ENCODE measurements around the gene FUT6.
A peak's percentile ranks its signal among the peaks of the same experiment; 100 is the strongest.

Gene FUT6

DNA sequence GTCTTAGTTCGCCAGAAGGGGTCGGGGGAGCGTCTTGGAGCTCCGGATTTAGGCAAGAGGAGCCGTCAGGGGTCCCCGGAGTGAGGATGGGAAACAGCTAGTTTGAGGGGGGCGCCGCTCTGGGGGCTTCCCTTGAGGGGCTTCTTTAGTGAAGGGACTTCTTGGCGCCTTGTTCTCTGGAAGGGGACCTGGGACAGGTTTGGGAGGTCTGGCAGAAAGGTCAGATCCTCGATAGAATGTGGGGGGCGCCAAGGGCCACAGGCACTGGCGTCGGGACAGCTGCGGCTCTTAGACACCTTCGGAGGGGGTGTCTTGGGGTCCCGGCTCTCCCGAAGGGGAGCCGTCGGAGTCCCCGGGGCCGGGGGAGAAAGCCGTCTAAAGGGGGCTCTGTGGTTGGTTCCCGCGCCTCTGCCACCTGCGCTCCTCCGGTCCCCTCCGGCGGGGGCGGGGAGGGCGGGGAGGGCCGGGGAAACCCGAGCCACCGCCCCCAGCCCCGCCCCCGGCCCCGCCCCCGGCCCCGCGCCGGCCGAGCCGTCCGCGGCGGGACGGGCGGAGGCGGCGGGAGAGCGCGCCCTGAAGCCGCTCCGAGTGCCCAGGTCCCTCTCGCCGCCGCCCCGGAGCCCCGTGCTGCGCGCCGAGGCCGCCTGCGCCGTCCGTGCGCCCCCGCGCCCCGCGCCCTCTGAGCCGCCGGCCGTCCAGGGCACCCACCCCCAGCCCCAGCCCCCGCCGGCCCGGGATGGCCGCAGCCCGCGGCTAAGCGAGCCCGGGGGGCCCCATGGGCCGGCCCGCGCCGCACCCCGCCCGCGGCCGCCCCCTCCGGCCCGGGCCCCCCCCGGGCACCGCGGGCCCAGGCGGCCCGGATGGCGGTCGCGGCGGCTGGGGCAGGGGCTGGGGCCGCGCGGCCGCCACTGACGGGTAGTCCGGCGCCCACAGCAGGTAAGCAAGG is 34.7 kb downstream of the FUT6 start, which contains the start of gene NRTN:
NRTN (plus strand) TSS at position 552 of the 946 bp plus-strand sequence. CDS start 19,099 bp downstream, outside the sequence.
- no peak for DNase-seq

DNA sequence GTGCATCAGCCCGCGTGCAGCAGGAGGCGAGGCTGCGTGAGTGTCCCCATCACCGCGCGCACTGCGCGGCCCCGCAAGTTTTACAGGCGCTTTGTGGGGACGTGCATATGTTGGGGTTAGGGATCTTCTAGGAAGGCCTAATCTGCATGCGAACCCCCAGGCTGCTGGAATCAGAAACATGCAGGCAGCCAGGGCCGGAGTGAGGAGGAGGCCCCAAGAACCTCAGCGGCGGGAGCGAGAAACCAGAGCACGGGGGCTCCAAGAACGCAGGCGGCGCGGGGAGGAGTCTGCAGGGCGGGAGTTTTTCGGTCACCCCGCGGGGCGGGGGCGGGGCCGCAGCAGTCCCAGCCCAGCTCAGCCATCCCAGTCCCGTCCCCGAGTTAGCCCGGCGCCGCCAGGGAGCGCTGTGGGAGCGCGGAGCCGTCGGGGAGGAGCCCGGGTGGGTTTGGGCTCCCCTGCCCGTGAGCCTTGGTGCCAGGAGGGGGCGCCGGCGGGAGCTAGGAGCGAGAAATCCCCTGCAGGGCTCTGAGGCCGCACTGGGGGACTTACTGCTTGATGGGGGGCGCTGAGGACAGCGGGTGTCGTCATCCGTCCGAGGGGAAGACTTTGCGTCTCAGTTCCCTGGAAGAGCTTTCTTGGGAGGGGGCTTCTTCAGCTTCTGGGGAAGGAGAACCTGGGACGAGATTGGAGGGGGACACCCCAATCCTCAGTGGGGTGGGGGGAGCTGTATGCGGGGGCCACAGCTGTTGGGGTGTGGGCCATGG is 35.6 kb downstream of the FUT6 start:
- peak; percentile 56 for DNase-seq

DNA sequence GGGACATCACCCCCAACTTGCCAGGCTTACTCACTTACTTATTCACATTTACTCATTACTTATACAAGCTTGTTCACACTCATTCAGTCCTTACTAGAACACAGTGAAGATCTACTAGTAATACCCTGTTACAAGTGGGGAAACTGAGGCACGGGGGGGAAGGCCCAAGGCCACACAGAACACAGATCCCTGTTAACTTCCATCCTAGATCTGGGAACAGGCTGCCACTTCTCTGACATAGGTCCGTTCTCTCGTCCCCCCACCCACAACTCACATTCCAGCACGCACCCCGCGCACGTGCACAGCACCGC is 36.1 kb downstream of the FUT6 start:
- DNase-seq = no peak

DNA sequence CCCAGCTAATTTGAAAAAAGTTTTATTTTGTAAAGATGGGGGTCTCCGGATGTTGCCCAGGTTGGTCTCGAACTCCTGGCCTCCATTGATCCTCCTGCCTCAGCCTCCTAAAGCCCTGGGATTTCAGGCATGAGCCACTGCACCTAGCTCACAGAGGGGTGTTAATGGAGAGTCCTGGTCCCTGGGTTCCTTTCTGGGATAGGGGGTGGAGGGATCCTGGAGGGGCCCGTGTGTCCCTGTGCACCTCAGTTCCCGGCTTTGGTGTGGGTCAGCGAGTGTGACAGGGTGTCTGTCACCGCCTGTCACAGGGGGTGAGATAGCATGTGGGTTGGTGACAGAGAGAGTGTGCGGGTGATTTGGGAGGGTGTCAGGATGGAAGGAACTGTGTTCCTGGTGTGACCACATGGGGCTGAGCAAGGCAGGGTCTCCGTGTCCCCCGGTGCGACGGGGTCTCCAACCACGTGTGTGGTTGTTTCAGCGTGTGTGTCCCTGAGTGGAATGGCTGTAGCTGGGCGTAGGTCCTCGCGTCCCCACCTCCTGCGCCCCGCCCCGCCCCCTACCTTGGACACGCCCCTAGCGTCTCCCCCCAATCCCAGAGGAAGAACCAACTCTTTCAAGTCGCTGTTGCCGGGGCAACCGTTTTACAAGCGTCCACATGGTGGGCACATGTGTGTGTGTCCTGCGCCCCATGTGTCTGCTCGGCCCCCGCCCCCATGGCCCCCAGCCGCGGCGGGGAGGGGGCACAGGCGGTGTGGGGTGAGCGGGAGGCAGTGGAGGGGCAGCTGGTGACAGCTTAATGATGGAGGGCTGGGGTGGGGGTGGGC is 37.5 kb downstream of the FUT6 start:
- DNase-seq = no peak

DNA sequence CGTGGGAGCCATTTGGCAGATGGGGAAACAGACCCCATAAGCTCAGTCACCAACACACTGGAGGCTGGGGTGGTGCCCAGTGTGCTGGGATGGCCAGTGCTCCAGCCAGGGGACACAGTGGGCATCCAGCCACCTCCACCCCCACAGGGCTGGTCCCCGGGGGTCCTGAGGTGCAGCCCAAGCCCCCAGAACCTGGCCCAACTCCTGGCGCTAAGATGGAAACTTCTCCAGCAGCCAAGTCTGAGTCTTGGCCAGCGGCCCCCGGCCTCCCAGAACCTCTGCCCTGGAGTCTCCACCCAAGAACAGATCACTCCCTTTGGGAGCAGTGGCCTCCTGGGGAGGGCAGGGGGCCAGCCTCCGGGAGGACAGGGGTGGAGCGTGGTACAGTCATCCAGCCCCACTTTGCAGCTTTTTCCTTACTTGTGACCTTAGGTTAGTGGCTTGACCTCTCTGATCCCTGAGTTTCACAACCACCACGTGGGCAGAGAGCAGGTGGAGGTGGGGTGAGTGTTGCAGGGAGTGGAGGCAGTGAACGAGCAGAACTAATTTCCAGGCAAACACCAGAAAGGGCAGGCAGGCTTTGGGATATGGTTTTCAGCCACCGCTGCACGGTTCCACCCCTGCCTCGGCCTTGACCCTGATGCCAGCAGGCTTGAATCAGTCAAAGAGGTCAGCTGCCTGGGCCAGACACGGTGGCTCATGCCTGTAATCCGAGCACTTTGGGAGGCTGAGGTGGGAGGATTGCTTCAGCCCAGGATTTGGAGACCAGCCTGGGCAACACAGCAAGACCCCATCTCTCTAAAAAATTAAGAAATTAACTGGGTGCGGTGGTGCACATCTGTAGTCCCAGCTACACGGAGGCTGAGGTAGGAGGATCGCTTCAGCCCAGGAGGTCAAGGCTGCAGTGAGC is 38.9 kb downstream of the FUT6 start:
- DNase-seq = no peak

DNA sequence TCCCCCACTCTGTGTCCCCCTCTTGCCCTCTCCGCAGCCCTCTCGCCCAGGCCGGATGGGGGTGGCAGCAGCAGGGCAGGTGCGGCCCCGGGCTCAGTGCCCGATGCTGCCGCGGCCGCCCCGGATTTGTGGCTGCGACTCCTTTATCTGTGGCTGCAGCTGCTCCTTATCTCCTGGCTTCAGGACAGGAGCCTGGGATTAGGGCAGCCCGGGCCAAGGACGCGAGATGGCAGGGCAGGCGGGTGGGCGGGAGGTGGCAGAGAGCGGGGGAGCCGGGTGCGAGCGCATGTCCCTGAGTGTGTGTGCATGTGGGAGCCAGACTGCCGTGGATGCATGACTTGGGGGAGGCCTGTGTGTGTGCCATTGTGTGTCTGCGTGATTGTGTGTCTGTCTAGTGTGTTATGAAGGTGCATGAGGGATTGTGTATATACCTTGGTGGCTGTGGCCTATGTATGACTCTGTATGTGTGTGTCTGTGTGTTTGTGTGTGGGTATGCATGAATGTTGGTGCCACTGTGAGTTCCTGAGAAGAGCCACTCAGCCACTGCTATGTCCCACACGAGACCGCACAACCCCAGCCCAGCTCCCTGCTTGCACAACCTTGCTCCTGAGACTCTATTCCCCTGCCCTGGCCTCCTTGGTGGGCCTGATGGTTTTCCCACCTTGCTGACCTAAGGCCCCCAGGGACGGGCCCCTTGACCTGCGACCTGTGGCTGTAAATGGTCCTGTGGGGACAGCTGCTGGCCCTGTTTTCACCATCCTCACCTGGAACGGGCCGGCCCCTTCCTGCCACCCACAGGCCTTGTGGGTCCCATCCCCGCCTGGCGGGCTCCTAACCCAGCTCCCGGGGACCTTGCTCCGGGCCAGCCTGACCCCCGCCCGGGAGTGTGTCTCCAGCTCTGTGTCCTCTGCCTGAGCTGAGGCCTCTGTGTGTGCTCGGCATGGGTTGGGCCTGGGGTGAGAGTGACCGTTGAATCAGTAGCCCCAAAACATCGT is 40.0 kb downstream of the FUT6 start:
- DNase-seq = no peak

DNA sequence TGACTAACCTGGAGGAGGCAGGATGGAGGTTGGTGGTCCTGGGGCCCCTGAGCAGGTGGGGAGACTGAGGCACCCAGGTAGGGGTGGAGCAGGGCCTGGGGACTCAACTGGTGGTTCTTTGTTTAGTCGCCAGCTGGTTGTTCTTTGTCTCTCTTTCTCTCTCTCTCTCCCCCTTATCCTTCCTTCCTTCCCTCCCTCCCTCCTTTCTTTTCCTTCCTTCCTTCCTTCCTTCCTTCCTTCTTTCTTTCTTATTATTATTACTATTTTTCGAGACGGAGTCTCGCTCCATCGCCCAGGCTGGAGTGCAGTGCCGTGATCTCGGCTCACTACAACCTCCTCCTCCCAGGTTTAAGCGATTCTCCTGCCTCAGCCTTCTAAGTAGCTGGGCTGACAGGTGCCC is 41.3 kb downstream of the FUT6 start:
- no peak for DNase-seq

DNA sequence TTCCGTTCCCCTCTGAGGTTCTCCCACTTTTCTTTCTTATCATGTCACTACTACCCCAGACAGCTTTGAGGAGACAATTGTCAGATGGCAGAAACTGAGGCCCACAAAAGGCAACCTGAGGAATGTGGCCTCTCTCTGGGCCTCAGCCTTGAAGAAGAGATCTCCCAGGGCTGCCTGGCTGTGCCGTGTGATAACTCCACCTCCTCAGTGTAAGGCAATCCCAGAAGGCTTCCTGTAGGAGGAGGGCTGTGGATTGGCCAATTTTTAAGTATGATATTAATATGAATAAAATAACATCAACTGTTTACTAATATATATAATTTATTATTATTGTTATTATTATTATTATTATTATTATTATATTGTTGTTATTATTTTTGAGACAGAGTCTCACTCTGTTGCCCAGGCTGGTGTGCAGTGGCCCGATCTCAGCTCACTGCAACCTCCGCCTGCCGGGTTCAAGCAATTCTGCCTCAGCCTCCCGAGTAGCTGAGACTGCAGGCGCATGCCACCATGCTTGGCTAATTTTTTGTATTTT is 44.1 kb downstream of the FUT6 start:
- no peak for DNase-seq

DNA sequence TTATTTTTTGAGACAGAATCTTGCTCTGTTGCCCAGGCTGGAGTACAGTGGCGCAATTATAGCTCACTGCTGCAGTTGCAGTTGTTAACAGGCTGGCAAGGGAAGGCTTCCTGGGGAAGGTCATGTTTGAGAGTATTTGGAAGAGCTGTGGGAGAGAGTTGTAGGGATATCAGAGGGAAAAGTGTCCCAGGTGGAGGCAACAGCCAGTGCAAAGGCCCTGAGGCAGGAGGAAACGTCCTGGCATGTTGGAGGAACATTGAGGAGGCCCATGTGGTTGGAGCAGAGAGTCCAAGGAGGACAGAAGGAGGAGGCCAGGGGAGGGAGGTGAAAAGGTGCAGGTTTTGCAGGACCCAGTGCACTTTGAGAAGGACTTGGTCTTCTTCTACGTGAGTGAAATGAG is 46.3 kb downstream of the FUT6 start:
- no peak for DNase-seq

DNA sequence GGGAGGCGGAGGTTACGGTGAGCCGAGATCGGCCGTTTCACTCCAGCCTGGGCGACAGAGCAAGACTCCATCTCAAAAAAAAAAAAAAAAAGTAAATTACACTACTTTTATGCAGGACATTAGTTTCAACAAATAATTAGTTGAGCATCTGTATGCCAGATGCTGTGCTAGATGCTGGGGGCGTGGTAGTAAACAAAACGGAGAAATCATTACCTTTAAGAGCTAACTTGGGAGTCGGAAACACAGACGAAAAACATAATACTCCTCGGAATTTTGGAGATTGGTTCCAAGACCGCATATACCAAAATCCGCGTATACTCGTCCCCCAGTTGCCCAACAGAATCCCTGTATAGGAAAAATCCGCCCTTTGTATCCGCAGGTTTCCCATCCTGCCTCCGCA is 47.3 kb downstream of the FUT6 start:
- no peak for DNase-seq

DNA sequence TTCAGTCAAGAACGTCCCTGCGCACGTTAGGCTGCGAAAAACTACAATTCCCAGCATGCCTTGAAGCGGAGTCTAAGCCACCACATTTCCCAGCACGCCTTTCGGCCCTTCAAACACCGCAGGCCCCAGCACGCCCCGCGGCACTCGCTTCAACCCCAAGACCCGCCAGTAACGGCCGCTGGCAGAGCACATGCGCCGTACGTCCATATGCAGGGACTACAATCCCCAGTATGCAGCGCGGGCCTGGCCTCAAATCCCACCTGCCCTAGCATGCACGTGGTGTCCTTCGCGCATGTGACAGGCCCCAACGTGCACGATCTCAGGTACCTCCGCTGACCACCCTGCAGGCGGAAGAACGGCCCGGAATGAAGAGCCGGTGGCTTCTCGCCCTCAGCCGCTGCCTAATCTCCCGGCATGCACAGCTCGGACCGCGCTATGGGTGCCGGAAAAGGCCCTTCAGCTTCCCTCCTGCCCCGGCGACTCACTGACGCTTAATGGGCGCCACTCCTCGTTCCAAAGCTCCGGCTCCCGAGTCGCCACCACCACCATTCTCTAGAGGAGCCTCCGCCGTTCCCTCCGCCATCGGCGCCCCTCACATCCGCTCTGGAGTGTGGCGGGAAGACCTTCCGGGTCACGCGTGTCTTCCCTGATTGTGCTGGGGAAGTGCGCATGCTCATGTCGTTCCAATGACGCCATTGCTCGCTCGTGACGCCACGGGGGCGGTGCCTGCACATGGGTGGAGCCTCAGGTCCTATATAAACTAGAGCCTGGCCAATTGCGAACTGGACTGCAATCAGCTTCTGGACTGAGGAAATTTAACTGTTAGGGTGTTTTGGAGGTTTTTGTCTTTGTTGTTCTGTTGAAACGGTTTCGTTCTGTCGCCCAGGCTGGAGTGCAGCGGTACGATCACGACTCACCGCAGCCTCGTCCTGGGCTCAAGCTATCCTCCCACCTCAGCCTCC is 48.7 kb downstream of the FUT6 start, which contains the start of gene DUS3L:
DUS3L (minus strand) TSS at position 605 of the 962 bp plus-strand sequence; CDS start at position 583, 22 bp downstream.
- DNase-seq = peak; percentile 95

DNA sequence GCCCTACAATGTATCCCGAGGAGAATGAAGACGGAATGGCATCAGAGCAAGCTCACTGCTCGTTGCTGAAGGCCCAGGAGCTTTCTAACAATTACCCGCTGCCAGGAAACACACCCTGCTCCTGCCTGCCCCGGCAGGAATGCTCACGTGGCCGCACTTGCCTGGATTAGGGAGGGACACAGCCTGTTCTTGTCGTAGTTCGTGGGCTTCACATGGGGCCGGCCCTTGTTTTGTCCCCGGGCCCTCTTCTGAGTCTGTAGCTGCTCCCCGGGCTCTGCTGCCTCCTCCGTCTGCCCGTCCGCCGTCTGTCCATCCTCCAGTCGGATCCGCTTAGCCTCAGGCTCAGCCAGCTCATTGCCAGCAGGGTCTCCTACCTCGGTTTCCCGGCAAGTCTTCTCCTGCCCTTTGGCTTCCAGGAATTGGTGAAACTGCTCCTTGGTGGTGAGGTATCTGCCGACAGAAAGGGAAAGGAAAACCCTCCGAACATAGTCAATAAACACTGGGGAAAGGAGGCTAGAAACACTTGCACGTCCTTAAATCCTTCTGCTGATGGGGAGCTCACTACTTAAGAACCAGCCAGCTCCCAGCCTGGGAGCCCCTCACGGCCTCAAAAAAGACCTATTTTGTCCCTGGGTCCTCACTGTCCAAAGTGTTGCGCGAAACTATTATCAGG is 49.5 kb downstream of the FUT6 start:
- DNase-seq = no peak

DNA sequence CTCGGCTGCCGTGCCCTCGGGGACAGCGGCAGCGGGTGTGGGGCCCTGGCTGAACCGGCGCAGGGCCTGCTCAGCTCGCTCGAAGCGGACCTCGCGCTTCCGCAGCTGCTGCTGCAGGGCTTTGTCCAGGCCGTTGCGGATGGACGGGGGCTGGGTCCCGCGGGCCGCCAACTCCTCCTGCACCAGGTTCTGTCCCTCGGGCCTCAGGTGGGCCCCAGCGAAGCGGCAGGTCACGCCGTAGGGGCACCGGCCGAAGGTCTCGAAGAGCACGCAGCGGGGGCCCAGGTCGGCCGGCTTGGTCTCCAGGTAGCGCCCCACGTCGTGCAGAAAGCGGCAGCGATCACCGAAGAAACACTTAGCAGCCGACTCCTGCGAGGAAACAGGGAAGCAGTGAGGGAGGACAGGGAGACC is 50.1 kb downstream of the FUT6 start:
- DNase-seq = no peak

DNA sequence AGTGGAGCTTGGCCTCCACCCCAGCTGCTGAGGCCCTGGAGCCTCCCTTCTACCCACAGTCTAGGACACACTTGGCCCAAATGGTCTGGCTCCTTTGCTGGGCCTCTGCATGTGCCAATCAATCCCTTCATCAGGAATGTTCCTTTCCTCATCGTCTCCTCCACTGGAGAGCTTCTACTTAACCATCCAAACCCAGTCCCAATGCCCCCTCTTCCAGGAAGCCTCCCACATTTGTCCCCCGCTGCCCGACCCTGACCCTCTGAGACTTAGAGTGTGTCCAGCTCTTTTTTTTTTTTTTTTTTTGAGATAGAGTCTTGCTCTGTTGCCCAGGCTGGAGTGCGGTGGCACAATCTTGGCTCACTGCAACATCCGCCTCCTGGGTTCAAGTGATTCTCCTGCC is 51.1 kb downstream of the FUT6 start:
- DNase-seq = no peak

DNA sequence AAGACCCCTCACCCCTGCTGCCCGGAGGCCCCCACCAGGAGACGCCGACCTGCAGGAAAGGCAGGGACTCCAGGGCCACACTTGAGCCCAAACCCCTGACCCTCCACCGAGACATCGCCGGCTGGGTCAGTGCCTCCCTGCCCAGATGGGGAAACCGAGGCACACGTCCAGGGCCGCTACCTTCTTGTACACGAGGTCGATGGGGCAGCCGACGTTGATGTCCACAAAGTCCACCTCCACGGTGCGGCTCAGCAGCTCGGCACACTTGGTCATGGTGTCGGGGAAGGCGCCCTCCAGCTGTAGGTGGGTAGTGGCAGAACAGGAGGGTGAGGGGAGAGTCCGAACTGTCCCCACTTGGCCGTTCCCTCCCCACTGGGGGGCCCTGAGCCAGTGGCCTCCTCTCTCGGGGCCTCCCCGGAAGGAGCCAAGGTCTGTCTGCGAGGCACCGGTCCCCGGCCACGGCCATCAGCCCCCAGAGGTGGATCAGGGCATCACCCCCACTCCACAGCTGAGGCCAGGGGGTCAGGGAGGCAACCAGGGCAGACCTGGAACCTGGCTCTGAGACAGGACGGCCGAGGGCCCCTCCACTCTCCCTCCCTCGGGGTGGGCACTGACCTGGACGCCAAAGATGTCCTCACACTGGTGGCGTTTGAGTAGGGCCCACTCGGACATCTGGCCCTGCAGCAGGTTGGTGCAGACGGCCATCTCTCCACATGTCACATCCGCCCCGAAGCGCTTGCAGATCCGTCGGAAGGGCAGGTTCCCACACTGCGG is 51.9 kb downstream of the FUT6 start:
- DNase-seq = no peak

DNA sequence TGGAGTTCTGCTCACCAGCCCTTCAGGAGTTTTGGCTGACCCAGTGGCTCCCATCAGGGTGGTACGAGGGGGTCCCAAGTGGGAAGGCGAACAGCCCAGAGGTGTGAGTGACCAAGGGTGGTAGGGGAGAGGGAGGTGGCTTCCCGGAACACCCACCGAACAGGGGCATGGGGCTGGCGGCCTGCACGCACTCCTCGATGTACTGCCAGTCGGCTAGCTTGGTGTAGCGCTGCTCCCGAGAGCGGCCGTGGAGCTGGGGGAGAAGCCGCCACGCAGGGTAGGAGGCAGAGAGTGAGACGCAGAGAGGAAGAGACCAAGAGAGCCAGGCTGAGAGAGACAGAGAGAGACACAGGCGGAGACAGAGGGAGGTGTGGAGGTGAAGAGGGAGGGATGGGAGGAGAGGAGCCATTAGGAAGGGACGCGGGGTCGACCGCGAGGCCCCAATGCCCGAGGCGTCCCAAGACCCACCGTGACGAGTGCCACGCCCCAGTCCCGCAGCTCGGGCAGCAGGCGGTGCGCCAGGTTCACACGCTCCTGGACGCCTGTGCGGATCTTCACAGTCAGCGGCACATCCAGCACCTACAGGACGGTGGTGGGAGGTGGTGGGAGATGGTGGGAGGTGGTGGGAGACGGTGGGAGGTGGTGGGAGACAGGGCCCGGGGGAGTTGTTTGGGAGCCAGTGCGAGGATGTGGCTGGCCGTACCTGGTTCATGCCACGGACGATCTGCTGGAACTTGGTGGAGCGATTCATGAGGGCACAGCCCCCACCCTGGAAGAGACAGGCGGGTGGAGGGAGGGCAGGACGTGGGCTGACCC is 52.7 kb downstream of the FUT6 start:
- no peak for DNase-seq

DNA sequence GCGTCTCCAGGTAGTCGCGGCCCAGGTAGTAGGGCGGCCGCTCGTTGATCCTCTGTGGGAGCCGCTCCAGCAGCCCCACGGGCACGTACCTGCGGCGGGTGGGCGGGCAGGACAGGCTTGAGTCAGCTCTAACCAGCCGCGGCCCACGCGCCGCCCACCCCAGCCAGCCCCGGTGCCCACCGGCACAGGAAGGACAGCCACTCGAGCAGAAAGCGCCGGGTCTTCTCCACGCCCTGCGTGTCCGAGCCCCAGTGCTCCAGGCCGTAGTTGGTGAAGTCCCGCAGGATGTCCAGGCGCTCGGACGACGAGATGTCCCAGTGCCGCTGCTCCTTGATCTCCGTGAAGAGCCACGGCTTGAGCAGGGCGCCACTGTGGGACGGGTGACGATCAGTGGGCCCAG is 54.1 kb downstream of the FUT6 start:
- DNase-seq = no peak

Data from SHP77 treated with DMSO at 0.1 percent for 48 hours (cell line).